RWPE1 (cell line): ENCODE results near the gene ZNF124.
"Not testable (repeated sequence)": the region's sequence is repeated elsewhere in the genome, so short reads cannot be mapped to it uniquely, and the experiment has no call there.

ENCODE experiments used
- CTCF ChIA-PET: fragments of 350-600 bp; sonication (Branson Sonifier 250); formaldehyde crosslinking; extraction: SDS; loops from one replicate; lab custom pipeline; 2021; lab: Yijun Ruan, JAX
- POLR2A ChIA-PET: fragments of 400-600 bp; formaldehyde crosslinking; extraction: SDS; loops from one replicate; lab custom pipeline; 2020; ENCODE audit warnings: antibody characterized with exemption; ENCODE audit not compliant: low non-redundant PET; lab: Yijun Ruan, JAX
- DNase-seq: peaks from one replicate; pipeline ENCODE4 v3.0.0; 2012; ENCODE audit warnings: low spot score
- H3K27ac ChIP-seq: fragments of 450-650 bp; 2 replicates; pipeline ENCODE4 v1.5.1; 2017
- CTCF ChIP-seq: fragments of 450-650 bp; conservative IDR thresholded peaks from 2 replicates; pipeline ENCODE4 v1.5.1; 2017; ENCODE audit warnings: low read depth, mild to moderate bottlenecking

The ZNF124 gene

GRCh38 chr1:247175458-247175857, 3.6 kb upstream of the ZNF124 start:
- DNase-seq: no peak
- no peak for TF ChIP-seq CTCF
- ChIA-PET CTCF (no interaction called here), POLR2A (no interaction called here)
- H3K27ac ChIP-seq: no peak overlapping the region

DNA sequence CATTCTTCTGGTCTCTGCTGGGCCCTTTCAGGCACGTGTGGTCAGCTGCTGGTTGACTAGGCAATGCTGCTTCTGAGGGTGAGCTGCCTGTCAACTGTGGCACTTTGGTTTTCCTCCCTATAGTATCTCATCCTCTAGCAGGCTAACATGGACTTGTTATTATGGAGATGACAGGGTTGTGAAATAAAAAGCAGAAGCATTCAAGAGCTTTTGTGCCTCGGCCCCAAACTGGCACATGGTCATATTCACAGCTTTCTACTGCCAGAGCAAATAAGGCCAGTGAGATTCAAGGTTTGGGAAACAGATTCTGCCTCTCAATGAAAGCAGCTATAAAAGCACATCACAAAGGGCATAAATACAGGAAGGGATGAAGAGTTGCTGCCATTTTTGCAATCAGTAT, 1.6 kb upstream of the ZNF124 start:
- TF ChIP-seq CTCF: no peak
- H3K27ac ChIP-seq: no peak overlapping the region
- POLR2A ChIA-PET: no interaction called here
- CTCF ChIA-PET: no interaction called here
- no peak for DNase-seq

DNA sequence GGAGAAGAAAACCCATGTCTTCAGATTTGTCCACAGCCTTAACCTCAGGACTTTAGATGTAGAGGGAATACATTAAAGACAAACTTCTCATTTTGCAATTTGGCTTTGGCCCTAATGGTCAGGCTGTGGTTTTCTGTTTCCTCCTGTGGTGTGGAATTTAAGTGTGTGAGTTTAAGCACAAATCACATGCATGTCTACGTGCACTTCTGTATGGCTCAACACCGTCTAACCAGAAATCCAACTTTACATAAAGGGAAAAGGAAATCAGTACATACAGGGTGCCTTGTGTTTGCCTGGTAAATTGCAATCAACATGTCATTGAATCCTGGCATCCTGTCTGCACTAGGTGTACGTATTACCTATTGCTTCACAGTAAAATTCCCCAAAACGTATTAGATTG, 1.2 kb upstream of the ZNF124 start:
- ChIA-PET CTCF (no interaction called here), POLR2A (no interaction called here)
- DNase-seq: no peak
- no peak for TF ChIP-seq CTCF
- no peak overlapping the region for H3K27ac ChIP-seq

GRCh38 chr1:247171443-247171842, 377 bp downstream of the ZNF124 start:
- DNase-seq, H3K27ac ChIP-seq, CTCF ChIA-PET, POLR2A ChIA-PET: not testable (repeated sequence)

GRCh38 chr1:247165674-247166073, 6.1 kb downstream of the ZNF124 start:
- DNase-seq: no peak
- no peak overlapping the region for H3K27ac ChIP-seq
- ChIA-PET CTCF (no interaction called here), POLR2A (no interaction called here)
- no peak for TF ChIP-seq CTCF

DNA sequence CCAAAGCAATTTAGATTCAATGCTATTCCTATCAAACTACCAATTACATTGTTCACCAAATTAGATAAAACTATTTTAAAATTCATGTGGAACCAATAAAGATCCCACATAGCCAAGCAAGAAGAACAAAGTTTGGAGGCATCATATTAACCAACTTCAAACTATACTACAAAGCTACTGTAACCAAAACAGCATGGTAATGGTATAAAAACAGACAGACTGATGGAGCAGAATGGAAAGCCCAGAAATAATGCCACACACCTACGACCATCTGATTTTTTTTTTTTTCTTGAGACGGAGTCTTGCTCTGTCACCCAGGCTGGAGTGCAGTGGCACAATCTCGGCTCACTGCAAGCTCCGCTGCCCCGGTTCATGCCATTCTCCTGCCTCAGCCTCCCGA, 7.1 kb downstream of the ZNF124 start:
- ChIA-PET POLR2A (no interaction called here), CTCF (no interaction called here)
- H3K27ac ChIP-seq: no peak overlapping the region
- no peak for DNase-seq
- no peak for TF ChIP-seq CTCF

- CTCF ChIA-PET: no interaction called here
- TF ChIP-seq CTCF: no peak
- POLR2A ChIA-PET: no interaction called here
- DNase-seq: no peak
- H3K27ac ChIP-seq: no peak overlapping the region
These were observed 15.0 kb downstream of the ZNF124 start for GRCh38 chr1:247156787-247157232.
